NB4 (cell line): ENCODE data around the gene BRSK2.
"Not testable (repeated sequence)": the region's sequence is repeated elsewhere in the genome, so short reads cannot be mapped to it uniquely, and the experiment has no call there.

Source experiments
- DNase-seq: peaks from one replicate; pipeline ENCODE4 v3.0.0; 2010; ENCODE audit warnings: low read depth
- H3K4me3 ChIP-seq: one replicate; pipeline ENCODE4 v1.5.1; 2011; ENCODE audit warnings: mild to moderate bottlenecking, low read depth, low read length, moderate library complexity
- CTCF ChIP-seq: IDR thresholded peaks from one replicate; pipeline ENCODE4 v1.5.1; 2012; ENCODE audit warnings: low read depth, low read length
- MYC ChIP-seq: IDR thresholded peaks from 2 replicates; pipeline ENCODE4 v1.6.1; 2011; ENCODE audit warnings: low read depth, low read length
- POLR2A ChIP-seq: IDR thresholded peaks from 2 replicates; pipeline ENCODE4 v1.6.1; 2011; ENCODE audit warnings: mild to moderate bottlenecking; ENCODE audit not compliant: insufficient read length; ENCODE audit errors: extremely low read depth
- TF ChIP-seq, protein P1 (sequence below): IDR thresholded peaks from 2 replicates; pipeline ENCODE4 v1.6.1; 2011; ENCODE audit warnings: low read depth, low read length

BRSK2 gene

GRCh38 chr11:1412377-1413095, 22.8 kb downstream of the BRSK2 start:
- no peak overlapping the region for H3K4me3 ChIP-seq
- DNase-seq = no peak
- TF ChIP-seq POLR2A = no peak
- TF ChIP-seq MYC = no peak
- no peak for TF ChIP-seq CTCF
- TF ChIP-seq, protein P1, sequence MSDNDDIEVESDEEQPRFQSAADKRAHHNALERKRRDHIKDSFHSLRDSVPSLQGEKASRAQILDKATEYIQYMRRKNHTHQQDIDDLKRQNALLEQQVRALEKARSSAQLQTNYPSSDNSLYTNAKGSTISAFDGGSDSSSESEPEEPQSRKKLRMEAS = no peak

DNA sequence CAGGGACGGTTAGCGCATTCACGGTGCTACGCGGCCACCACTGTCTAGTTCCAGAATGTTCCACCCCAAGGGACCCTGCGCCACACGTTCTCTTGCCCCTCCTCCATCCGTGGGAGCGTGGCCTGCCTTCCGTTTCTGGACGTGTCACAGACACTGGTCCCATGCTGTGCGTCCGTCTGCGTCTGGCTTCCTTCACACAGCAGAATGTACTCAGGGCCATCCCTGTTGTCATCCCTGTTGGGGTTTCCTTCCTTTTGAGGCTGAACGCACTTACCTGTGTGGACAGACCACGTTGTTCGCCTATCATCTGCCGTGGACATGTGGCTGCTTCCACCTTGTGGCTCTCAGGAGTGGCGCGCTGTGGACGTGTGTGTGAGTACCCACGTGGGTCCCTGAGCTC, 24.9 kb downstream of the BRSK2 start:
- DNase-seq = no peak
- H3K4me3 ChIP-seq = no peak overlapping the region
- TF ChIP-seq MYC (no peak), POLR2A (no peak), CTCF (no peak)
- TF ChIP-seq, protein P1 = no peak

DNA sequence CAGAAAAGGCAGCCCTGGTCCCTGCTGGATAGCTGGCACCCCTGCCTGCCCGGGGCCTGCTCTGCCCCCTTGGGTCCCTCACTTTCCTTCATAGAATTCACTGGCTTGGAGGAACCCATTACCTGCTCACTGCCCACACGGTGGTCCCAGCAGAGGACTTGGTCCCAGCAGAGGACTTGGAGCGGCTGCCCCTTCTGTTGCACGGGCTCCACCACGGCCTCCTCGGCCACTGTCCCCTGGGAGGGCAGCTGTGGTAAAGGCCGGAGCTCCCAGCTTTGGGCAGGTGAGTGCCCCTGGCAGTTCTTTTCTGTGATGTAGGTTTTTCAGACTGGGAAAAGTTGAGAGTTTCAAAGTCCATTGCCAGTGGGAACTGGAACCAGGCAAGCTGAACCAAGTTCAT, 25.9 kb downstream of the BRSK2 start:
- no peak overlapping the region for H3K4me3 ChIP-seq
- no peak for TF ChIP-seq CTCF
- no peak for TF ChIP-seq POLR2A
- TF ChIP-seq, protein P1 = no peak
- no peak for TF ChIP-seq MYC
- DNase-seq = no peak

- not testable (repeated sequence) for H3K4me3 ChIP-seq, DNase-seq
Measured at GRCh38 chr11:1418192-1418795, 28.6 kb downstream of the BRSK2 start.

GRCh38 chr11:1419811-1420210, 30.1 kb downstream of the BRSK2 start:
- no peak for DNase-seq
- H3K4me3 ChIP-seq = no peak overlapping the region
- TF ChIP-seq POLR2A (no peak), CTCF (no peak), MYC (no peak)
- TF ChIP-seq, protein P1 = no peak

- no peak for DNase-seq
- TF ChIP-seq CTCF (no peak), POLR2A (no peak), MYC (no peak)
- TF ChIP-seq, protein P1 = no peak
- no peak overlapping the region for H3K4me3 ChIP-seq
Measured at GRCh38 chr11:1421291-1421690, 31.6 kb downstream of the BRSK2 start.
